DMS153 (cell line): ENCODE results near the gene RPS6KA2.

Experiments used
- DNase-seq: peaks from one replicate; lab custom pipeline; 2025; lab: John Stamatoyannopoulos, UW

RPS6KA2 gene

GRCh38 chr6:166485651-166486535 is 141.2 kb downstream of the RPS6KA2 start:
- no peak for DNase-seq

DNA sequence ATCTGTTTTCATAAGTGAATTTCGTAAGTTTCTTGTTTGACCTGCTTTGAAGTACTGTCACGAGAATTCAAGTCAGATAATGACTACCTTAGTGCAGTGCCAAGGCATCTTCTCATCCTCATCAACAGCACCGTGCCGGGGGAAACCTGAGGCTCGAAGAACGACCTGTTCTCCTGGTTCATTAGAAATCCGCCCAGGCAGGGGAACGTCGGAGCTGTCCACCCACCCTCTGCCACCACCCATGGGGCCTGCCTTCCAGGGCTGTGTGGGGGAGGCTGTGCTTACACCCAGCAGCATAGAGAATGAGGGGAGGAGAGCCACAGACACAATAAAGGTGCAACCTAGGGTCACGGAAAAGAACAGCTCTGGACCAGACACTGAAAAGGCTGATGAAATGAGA is 142.2 kb downstream of the RPS6KA2 start:
- DNase-seq = no peak

GRCh38 chr6:166483573-166484250 is 143.3 kb downstream of the RPS6KA2 start:
- DNase-seq = no peak

DNA sequence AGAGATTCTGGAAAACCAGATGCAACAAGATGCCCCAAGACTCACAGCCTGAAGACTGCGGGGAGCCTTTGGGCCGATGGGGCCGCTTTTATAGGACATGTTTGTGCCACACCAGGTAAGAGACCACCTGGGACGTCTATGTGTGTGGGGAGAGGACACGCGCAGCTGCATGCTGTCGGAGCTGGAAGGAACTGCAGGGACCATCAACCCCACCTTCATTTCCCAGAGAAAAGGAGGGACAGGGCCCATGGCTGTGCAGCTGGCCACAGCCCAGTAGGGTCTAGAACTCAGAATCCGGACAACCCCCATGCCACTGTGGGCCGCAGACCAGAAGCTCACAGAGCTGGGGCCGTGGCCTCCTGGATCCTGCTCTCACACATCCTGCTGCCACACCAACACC is 144.0 kb downstream of the RPS6KA2 start:
- DNase-seq = no peak

- no peak for DNase-seq
Measured at GRCh38 chr6:166478782-166479592, 148.1 kb downstream of the RPS6KA2 start.

DNA sequence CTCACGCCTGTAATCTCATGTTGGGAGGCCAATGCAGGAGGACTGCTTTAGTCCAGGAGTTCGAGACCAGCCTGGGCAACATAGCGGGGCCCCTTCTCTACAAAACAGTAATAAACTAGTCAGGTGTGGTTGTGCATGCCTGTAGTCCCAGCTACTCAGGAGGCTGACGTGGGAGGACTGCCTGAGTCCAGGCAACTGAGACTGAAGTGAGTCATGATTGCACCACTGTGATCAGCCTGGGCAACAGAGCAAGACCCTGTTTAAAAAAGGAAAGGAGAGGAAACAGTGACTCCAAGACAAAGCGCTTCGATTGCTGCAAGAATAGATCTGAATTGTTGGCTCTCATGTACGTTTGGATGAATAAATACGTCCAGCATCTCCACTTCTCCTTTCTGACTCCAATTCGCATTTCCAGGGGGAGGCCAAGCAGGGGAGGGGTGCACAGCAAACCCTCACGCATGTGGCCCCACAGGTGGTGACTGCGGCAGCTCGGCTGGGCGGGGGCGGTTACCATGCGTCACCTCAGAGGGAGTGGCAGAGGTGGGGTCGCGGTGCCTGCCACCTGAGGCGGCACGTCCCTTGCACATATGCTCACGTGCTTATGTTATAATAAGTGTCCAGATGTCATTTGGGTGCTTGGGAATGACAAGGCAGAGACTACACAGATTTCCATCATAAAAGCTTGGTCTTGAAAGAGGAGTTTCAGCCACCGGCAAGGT is 149.2 kb downstream of the RPS6KA2 start:
- DNase-seq = no peak

GRCh38 chr6:166476634-166477215 is 150.3 kb downstream of the RPS6KA2 start:
- DNase-seq = no peak

- no peak for DNase-seq
Measured at GRCh38 chr6:166476061-166476591, 150.9 kb downstream of the RPS6KA2 start.

- no peak for DNase-seq
Measured at GRCh38 chr6:166474721-166475565, 152.1 kb downstream of the RPS6KA2 start.

- DNase-seq = no peak
Measured at GRCh38 chr6:166473886-166474571, 153.0 kb downstream of the RPS6KA2 start.

GRCh38 chr6:166472636-166473035 is 154.4 kb downstream of the RPS6KA2 start:
- no peak for DNase-seq

DNA sequence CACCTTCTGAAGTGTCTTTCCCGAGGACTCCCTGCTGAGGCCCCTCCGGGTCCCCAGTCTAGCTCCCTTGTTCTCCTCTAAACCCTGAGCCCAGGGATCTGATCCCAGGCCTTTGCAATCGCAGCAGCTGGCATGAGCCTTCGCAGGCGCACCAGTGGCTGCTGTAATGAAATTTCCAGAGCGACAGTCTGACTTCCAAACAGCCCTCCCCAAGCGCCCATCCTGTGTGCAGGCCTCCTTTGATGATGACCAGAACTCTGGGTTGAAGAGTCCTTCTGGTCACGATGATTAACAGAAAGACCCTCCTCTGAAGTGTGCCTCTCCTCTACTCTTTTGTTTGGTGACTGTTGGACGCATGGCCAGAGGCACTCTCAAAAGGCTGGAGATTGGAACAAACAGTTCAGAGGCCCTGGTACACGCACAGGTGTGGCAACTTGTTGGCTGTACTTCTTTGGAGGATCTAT is 155.2 kb downstream of the RPS6KA2 start:
- DNase-seq = no peak

GRCh38 chr6:166470863-166471410 is 156.1 kb downstream of the RPS6KA2 start:
- no peak for DNase-seq

DNA sequence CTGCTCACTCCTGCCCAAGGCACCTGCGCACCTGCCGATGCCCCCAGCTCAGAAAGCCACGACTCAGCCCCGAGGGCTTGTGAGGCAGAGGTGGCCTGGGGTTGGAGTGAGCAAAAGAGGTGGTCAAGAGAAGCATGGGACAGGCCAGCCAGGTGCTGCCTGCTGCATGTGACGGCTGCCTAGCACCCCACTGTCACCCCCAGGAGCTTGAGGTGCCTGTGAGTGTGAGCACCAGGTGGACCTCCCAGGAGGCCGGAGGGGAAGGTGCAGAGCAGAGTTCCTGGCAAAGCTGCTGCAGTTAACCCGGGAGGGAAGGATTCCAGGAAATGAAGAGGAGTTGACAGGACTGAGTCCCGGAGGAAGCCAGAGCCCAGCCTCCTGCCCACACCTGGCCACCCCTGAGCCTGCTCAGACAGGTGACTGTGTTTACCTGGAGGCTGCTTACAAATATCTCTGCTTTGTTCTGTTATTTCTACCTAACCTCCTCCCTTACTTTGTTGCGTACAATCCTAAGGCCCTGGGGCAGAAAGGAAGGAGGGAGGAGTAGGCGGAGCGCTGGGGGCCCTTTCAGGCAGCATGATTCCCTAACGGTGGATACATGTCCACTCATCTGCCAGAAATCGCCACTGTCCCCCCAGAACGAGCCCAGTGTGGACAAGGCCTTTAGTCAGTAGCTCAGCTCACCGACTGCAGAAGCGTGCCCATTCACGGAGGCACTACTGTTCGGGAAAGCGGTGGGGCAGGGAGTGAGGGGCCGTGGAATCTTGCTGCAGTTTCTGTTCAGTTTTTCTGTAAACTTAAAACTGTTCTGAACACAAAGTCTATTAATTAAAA is 156.8 kb downstream of the RPS6KA2 start:
- no peak for DNase-seq

- DNase-seq = no peak
Measured at GRCh38 chr6:166469426-166469961, 157.6 kb downstream of the RPS6KA2 start.

- no peak for DNase-seq
Measured at GRCh38 chr6:166467436-166468000, 159.5 kb downstream of the RPS6KA2 start.
